PC-3 (cell line): ENCODE results near the gene SYT1. TPM values are rescaled to one million over a fixed set of nuclear protein-coding genes. Genes with fewer than 3 reads are reported as not detected.
A peak's percentile ranks its signal among the peaks of the same experiment; 100 is the strongest.

Experiments used
- ATAC-seq: fragments of 200-7000 bp; cut with Tn5 transposase; 2 replicates; pipeline ENCODE4 v1.9.1; 2020; ENCODE audit warnings: mild to moderate bottlenecking, moderate library complexity
- BruUV-seq: library from RNA; stranded (reverse); fragments of 400-500 nt; replicated peaks from 2 replicates; lab custom pipeline; 2021; lab: Mats Ljungman, UMichigan
- CTCF ChIA-PET: fragments of 300-600 bp; sonication (Branson Sonifier 250); formaldehyde crosslinking; loops from one replicate; lab custom pipeline; 2022; ENCODE audit warnings: antibody characterized with exemption; lab: Charles Lee
- POLR2A ChIA-PET: fragments of 300-600 bp; sonication (Branson Sonifier 250); formaldehyde crosslinking; loops from one replicate; lab custom pipeline; 2022; ENCODE audit warnings: antibody characterized with exemption; ENCODE audit not compliant: unreplicated experiment; lab: Charles Lee
- DNase-seq: peaks from one replicate; pipeline ENCODE4 v3.0.0-alpha.2; 2015
- H2AFZ ChIP-seq: fragments of 300-600 bp; sonication (generic); 2 replicates; pipeline ENCODE4 v1.6.0; 2016; ENCODE audit warnings: antibody characterized with exemption, low read length
- H3F3A ChIP-seq: fragments of 300-600 bp; sonication (generic); one replicate; pipeline ENCODE4 v1.6.0; 2017; ENCODE audit warnings: antibody characterized with exemption, low read length, control low read depth, mild to moderate bottlenecking; ENCODE audit not compliant: unreplicated experiment
- H3K27ac ChIP-seq: fragments of 300-600 bp; sonication (generic); 2 replicates; pipeline ENCODE4 v1.5.1; 2016; ENCODE audit warnings: mild to moderate bottlenecking, low read length
- H3K27me3 ChIP-seq: fragments of 300-600 bp; sonication (generic); 2 replicates; pipeline ENCODE4 v1.6.1; 2016; ENCODE audit warnings: low read length, mixed read lengths
- H3K36me3 ChIP-seq: fragments of 300-600 bp; sonication (generic); 2 replicates; pipeline ENCODE4 v1.6.1; 2016; ENCODE audit warnings: low read depth, mixed run types, low read length, mixed read lengths
- H3K4me1 ChIP-seq: fragments of 300-600 bp; sonication (generic); 2 replicates; pipeline ENCODE4 v1.5.1; 2016; ENCODE audit warnings: low read length; ENCODE audit not compliant: insufficient read depth
- H3K4me2 ChIP-seq: fragments of 300-600 bp; sonication (generic); 2 replicates; pipeline ENCODE4 v1.6.0; 2016; ENCODE audit warnings: low read length
- H3K4me3 ChIP-seq: fragments of 300-600 bp; sonication (generic); 2 replicates; pipeline ENCODE4 v1.5.1; 2016; ENCODE audit warnings: mild to moderate bottlenecking, low read length, mixed read lengths
- H3K79me2 ChIP-seq: fragments of 300-600 bp; sonication (generic); 2 replicates; pipeline ENCODE4 v1.6.1; 2017; ENCODE audit warnings: low read length, mixed read lengths
- H3K9ac ChIP-seq: fragments of 300-600 bp; sonication (generic); 2 replicates; pipeline ENCODE4 v1.6.0; 2016; ENCODE audit warnings: mild to moderate bottlenecking, low read length
- H3K9me2 ChIP-seq: fragments of 300-600 bp; sonication (generic); replicated peaks from 2 replicates; pipeline ENCODE4 v1.6.1; 2016; ENCODE audit warnings: mixed run types, low read length, mixed read lengths
- H3K9me3 ChIP-seq: fragments of 300-600 bp; sonication (generic); 2 replicates; pipeline ENCODE4 v1.6.1; 2016; ENCODE audit warnings: low read length, mixed read lengths
- H4K20me1 ChIP-seq: fragments of 300-600 bp; sonication (generic); 2 replicates; pipeline ENCODE4 v1.6.1; 2016; ENCODE audit warnings: low read length, mixed read lengths
- CTCF ChIP-seq: fragments of 300-600 bp; sonication (generic); conservative IDR thresholded peaks from 2 replicates; pipeline ENCODE4 v1.5.1; 2017; ENCODE audit warnings: antibody characterized with exemption, low read depth, mild to moderate bottlenecking, low read length
- EZH2 ChIP-seq: fragments of 300-600 bp; sonication (generic); IDR thresholded peaks from one replicate; pipeline ENCODE4 v1.6.1; 2017; ENCODE audit warnings: antibody characterized with exemption, mild to moderate bottlenecking, low read length; ENCODE audit not compliant: unreplicated experiment
- EZH2phosphoT487 ChIP-seq: fragments of 300-600 bp; sonication (generic); IDR thresholded peaks from 2 replicates; pipeline ENCODE4 v1.6.1; 2018; ENCODE audit warnings: mild to moderate bottlenecking, antibody characterized with exemption, low read length, borderline replicate concordance
- intact Hi-C: fragments of 100-400 bp; cut with micrococcal nuclease; formaldehyde crosslinking; loops from 2 replicates; pipeline ENCODE4 v1.9.0; 2023
- total RNA-seq: library from RNA; depleted of rRNA; stranded (reverse); fragments of >200 nt; gene quantifications from 2 replicates; pipeline ENCODE4 v1.2.3, GENCODE V29; 2014

Gene SYT1
- total RNA-seq, 1 experiment from 2014 or later, result 0.51 TPM

DNA sequence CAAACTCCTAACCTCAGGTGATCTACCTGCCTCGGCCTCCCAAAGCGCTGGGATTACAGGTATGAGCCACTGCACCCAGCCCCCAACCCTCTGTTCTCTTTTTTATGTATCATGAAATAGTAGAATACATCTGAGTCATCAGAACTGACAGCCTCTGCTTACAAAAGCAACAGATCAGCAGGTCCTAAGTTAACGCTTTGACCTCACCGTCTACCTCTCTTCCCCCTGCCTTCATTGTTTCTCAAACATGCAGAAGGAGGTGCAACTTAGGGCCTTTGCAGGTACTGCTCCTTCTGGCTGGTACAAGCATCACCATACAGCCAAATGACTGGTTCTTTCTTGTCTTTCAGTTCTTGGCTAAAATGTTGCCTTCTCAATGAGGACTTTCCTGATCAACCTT is 577.0 kb downstream of the SYT1 start:
- H3K79me2 ChIP-seq, result no peaks in the 10 kb centered on the region
- H3F3A ChIP-seq, result no peaks in the 10 kb centered on the region
- H3K9me3 ChIP-seq, result no peaks in the 10 kb centered on the region
- ChIA-PET POLR2A (no interaction called here), CTCF (interaction anchor here (0.6 kb wide), 1 partner anchor 22 kb away, joined by 3 read pairs; no protein-coding TSS in a partner anchor)
- peak; percentile 38 for ATAC-seq
- BruUV-seq, result no TSS peak
- no peak overlapping the region for H2AFZ ChIP-seq
- no peak overlapping the region for H3K4me2 ChIP-seq
- no peak for TF ChIP-seq CTCF
- TF ChIP-seq EZH2phosphoT487, result no peak
- TF ChIP-seq EZH2, result no peak
- no peak overlapping the region for H3K27ac ChIP-seq
- peaks cover 28% of the 10 kb centered on the region for H3K4me1 ChIP-seq
- no peaks in the 10 kb centered on the region for H3K27me3 ChIP-seq
- no peaks in the 10 kb centered on the region for H3K9me2 ChIP-seq
- DNase-seq, result peak; percentile 45
- no peak overlapping the region for H3K9ac ChIP-seq
- H3K4me3 ChIP-seq, result no peak overlapping the region
- intact Hi-C loops, result no loop called here
- no peaks in the 10 kb centered on the region for H3K36me3 ChIP-seq
- H4K20me1 ChIP-seq, result no peaks in the 10 kb centered on the region

DNA sequence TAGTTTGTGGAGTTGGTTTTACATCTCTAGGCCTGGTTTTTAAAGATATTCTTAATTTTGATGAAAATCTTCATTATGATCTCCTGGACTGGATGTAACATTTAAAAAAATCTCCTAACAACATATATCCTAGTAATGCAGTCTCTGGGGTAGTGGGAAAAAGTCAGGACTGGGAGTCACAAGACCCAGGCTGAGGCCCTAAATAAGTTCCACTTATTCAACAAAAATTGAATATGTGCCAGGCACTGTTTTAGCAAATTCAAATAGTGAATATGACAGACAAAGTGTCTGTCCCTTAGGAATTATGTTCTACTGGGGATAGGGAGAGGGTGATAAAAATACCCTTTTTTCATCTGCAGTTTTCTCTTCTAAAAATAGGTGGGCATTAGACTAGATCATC is 577.8 kb downstream of the SYT1 start:
- TF ChIP-seq EZH2phosphoT487 (no peak), CTCF (no peak), EZH2 (no peak)
- ChIA-PET POLR2A (no interaction called here), CTCF (no interaction called here)
- Histone ChIP-seq H4K20me1 (no peaks in the 10 kb centered on the region), H3K4me2 (no peak overlapping the region), H3K4me3 (no peak overlapping the region), H3K27me3 (no peaks in the 10 kb centered on the region), H3K9ac (no peak overlapping the region), H3K9me3 (no peaks in the 10 kb centered on the region), H3K27ac (no peak overlapping the region), H2AFZ (no peak overlapping the region), H3F3A (no peaks in the 10 kb centered on the region), H3K9me2 (no peaks in the 10 kb centered on the region), H3K4me1 (peaks cover 28% of the 10 kb centered on the region), H3K36me3 (no peaks in the 10 kb centered on the region), H3K79me2 (no peaks in the 10 kb centered on the region)
- no TSS peak for BruUV-seq
- DNase-seq, result no peak
- intact Hi-C loops, result no loop called here
- ATAC-seq, result no peak

- H3K79me2 ChIP-seq, result no peaks in the 10 kb centered on the region
- no TSS peak for BruUV-seq
- H3K4me2 ChIP-seq, result no peak overlapping the region
- H4K20me1 ChIP-seq, result no peaks in the 10 kb centered on the region
- no peak overlapping the region for H3K27ac ChIP-seq
- peak; percentile 48 for DNase-seq
- intact Hi-C loops, result no loop called here
- peak; percentile 85 for ATAC-seq
- no peaks in the 10 kb centered on the region for H3K27me3 ChIP-seq
- ChIA-PET POLR2A (no interaction called here), CTCF (no interaction called here)
- H3K9ac ChIP-seq, result no peak overlapping the region
- H3K9me2 ChIP-seq, result no peaks in the 10 kb centered on the region
- no peaks in the 10 kb centered on the region for H3K36me3 ChIP-seq
- no peaks in the 10 kb centered on the region for H3F3A ChIP-seq
- H3K4me1 ChIP-seq, result peaks cover 18% of the 10 kb centered on the region
- no peak overlapping the region for H3K4me3 ChIP-seq
- TF ChIP-seq EZH2 (no peak), CTCF (no peak), EZH2phosphoT487 (no peak)
- H2AFZ ChIP-seq, result no peak overlapping the region
- no peaks in the 10 kb centered on the region for H3K9me3 ChIP-seq
Measured at GRCh38 chr12:79444089-79444488, 579.5 kb downstream of the SYT1 start.
